GM19043 (cell line): ENCODE data around the gene BANK1.
"Not testable (repeated sequence)": the region's sequence is repeated elsewhere in the genome, so short reads cannot be mapped to it uniquely, and the experiment has no call there.

Experiments
- ATAC-seq: cut with Tn5 transposase; IDR thresholded peaks from one replicate; pipeline ENCODE4 v1.9.1; 2021; ENCODE audit warnings: low read depth; ENCODE audit not compliant: unreplicated experiment

Gene BANK1

GRCh38 chr4:101871962-101872676 lies 81.6 kb downstream of the BANK1 start:
- no peak for ATAC-seq

DNA sequence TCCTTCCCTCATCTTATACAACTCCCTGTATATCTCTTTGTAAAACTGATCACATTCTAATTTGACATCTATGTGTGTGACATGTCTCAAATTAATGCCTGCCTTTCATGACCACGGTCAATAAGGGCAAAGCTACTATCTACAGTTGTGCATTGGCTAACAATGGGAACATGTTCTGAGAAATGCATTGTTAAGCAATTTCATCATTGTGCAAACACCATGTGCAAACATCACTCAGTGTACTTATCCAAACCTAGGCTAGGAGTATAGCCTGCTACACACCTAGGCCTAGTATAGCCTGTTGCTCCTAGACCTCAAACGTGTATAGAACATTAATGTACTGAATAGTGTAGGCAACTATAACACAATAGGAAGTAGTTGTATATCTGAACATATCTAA lies 95.0 kb downstream of the BANK1 start:
- ATAC-seq = no peak

DNA sequence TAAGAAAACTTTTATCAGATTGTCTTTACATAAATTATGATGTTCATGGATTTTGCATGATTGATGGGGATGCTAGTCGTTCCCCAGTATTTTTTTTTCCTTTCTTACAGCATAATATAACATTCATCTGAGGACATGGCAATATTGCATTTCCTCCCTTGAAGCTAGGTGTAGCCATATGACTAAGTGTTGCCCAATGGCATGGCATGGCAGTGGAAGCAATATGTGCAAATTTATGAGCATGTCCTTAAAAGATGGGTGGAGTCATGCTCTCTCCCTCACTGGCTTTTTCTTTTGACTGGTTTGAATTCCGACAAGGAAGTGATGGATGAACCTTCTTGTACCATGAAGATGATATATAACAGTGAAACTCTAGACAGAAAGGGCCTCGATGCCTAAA lies 96.3 kb downstream of the BANK1 start:
- no peak for ATAC-seq

- ATAC-seq = no peak
Measured at GRCh38 chr4:101888472-101888871, 97.9 kb downstream of the BANK1 start.

- ATAC-seq = not testable (repeated sequence)
Measured at GRCh38 chr4:101905527-101905926, 115.0 kb downstream of the BANK1 start.

- no peak for ATAC-seq
Measured at GRCh38 chr4:101910786-101911373, 120.3 kb downstream of the BANK1 start.

GRCh38 chr4:101911616-101912015 lies 121.1 kb downstream of the BANK1 start:
- no peak for ATAC-seq

DNA sequence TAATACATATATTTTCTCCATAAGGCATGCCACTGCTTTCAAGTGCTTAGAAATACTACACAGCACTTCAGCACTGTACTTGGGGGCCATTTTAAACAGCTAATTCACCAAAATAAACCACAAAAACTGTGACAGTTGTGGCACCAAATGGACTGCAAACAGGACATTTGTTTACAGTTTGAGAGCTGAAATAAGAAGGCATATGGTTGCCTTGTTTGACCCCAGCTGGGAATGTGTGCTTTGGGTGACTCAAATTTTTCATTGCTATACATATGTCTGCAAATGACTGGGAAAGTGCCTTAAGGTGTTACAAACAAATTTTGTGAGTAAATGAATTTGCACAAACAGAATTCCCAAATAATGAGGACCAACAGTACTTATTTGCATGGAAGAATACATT lies 124.2 kb downstream of the BANK1 start:
- ATAC-seq = no peak

- ATAC-seq = no peak
Measured at GRCh38 chr4:101919373-101919977, 128.9 kb downstream of the BANK1 start.

GRCh38 chr4:101921370-101921769 lies 130.8 kb downstream of the BANK1 start:
- no peak for ATAC-seq

DNA sequence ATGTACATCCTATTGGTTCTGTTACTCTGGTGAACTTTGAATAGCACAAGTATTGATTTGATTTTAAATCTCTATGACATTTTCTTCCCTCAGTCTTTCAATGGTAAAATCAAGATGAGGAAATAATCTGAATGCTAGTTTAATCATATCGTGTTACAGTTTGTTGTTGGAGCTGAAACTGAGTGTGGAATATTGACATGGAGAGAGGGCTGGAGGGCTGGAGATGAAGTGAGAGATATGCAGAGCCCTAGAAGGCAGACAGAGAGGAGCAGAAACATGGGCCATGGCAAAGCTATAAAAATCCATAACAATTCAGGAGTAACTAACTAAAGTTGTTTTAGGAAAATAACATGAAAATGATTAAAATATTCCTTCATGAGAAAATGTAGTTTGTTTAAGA lies 141.1 kb downstream of the BANK1 start:
- no peak for ATAC-seq

- ATAC-seq = no peak
Measured at GRCh38 chr4:101933855-101934254, 143.3 kb downstream of the BANK1 start.

DNA sequence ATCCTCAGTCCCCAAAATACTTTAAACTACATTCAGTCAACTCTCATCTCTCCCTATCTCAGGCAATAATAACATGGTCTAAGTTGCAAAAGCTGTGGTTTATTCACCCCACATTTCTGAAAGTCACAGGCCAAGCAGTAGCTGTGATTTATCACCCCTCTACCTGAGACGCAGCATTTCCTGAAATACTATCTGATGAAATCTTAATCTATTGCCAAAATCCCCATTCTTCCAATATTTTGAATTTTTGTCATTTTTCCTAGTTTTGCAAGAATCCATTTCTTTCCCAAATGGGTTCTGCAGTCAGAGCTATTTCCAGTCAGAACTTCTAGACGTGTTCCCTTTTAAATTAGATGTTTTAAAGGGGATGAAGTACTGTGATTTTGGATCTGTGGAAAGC lies 148.3 kb downstream of the BANK1 start:
- ATAC-seq = no peak

- ATAC-seq = no peak
Measured at GRCh38 chr4:101941816-101942358, 151.4 kb downstream of the BANK1 start.

DNA sequence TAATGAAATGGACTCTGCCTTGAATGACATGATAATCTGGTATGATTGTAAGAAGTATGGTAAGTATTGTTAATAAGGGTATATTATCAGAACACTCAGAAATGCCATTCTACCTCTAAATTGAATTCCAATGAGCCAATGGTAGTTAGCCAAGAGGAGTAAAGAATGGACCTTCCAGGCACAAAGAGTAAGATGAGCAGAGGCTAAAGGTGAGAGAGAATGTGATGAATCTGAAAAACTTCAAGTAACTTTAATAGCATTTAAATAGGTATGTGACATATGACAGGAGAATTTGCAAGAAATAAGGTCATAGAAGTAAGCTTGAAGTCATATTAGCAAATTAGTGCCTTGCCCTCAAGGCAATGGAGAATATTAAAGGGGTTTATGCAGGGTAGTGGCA lies 152.4 kb downstream of the BANK1 start:
- ATAC-seq = no peak

GRCh38 chr4:101944649-101945048 lies 154.1 kb downstream of the BANK1 start:
- ATAC-seq = no peak

DNA sequence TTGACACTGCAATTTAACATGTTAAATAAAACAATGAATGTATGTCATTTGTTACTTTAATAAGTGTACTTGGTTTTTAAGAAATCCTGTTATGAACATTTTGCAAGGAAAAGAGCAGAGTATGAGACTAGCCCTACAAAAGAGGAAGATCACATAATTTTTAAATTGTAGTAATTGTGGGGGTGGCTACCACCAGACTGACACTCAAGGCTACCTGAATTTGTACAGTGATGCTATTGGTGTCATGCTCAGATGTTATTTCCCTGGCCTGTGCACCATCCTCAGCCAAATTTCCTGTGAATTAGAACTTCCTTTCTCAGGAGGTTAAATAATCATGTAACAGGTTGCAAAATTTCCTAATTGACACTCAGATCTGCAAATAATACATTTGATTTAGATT lies 157.5 kb downstream of the BANK1 start:
- ATAC-seq = no peak

DNA sequence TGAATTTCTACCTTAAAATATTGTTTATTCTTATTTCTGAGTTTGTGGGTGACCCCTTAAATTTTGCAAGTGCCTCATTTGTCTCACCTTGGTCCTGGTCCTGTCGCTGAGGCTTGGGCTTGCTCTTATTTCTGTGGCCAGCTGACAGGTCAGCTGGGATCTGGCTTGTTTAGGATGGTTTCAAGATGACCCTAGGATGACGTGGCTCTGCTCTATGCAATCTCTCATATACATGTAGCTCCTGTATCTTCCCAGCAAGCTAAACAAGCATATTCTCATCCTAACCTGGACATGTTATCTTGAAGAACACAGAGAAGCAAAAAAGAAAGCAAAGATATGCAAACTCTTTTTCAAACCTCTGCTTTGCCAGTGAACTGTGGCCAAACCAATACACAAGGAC lies 158.4 kb downstream of the BANK1 start:
- no peak for ATAC-seq

DNA sequence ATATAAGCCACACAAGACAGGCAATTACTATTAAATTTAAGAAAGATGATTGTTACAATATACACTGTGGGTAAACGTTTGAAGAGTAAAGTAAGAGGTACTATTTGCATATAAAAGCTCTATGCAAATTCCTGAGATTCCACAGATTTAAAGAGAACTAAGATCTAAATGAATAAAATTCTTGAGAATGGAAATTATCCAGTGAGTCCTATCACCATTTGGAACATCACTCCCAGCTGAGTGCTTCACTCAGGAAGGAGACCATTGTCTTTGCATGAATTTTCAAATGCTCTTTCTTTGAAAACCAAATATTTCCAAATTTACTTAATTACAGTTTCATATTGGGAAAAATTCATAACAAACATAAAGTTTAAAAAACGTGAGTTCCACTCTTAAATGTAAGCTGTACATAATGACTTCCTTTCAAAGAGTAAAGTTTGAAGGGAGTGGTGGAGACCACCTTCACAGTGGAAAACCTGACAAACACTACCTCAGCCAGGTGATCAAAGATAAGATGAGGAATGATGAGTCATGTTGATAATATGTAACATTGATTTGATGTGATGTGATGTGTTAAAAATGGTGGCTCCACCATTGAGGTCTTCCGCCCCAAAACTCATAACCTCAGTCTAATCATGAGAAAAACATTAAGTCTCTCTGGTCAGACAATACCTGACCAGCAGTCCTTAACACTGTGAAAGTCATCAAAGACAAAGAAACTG lies 159.9 kb downstream of the BANK1 start:
- no peak for ATAC-seq

DNA sequence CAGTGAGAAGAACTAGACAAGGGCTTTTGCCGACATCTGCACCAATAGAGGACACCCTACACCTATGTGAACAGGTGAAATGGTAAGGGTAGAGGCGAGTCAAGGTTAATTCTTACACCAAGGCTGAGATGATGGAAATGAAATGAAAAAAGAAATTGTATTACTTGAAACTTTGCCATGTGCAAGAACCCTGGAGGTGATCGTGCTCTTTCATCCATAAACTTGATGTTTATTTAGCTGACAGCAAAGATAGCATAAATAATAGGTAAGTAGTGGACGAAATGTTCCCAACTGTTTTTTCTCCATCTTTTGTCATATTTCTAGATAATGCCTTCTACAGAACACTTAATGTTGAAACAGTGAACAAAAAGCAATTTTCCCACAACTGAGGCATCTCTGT lies 162.5 kb downstream of the BANK1 start:
- ATAC-seq = no peak

DNA sequence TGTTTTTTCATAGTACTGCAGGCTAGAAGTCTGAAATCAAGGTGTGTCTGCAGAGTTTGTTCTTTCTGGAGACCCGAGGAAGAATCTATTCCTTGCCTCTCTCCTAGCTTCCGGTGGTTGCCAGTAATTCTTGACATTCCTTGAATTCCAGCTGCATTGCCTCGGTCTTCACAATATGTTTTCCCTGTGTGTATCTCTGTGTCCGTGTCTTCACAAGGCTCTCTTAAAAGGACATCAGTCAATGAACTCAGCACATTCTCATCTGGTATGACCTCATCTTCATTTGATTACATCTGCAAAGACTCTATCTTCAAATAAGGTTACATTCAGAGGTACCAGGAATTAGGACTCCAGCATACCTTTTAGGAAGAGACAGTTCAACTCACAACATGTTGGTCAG lies 163.4 kb downstream of the BANK1 start:
- ATAC-seq = no peak
